NCI-H748 (cell line): ENCODE data around the gene ACAA2.

ENCODE experiments used
- DNase-seq: peaks from one replicate; lab custom pipeline; 2025; ENCODE audit not compliant: unreplicated experiment; lab: John Stamatoyannopoulos, UW

Gene ACAA2

GRCh38 chr18:49768051-49768391 lies 45.3 kb downstream of the ACAA2 start:
- peak; percentile 50 for DNase-seq

- DNase-seq = no peak
These were observed 46.0 kb downstream of the ACAA2 start for GRCh38 chr18:49767111-49768050.

GRCh38 chr18:49766646-49767045 lies 46.7 kb downstream of the ACAA2 start:
- no peak for DNase-seq

- DNase-seq = no peak
These were observed 49.3 kb downstream of the ACAA2 start for GRCh38 chr18:49764032-49764431.

GRCh38 chr18:49763590-49763989 lies 49.7 kb downstream of the ACAA2 start:
- DNase-seq = no peak

- no peak for DNase-seq
These were observed 50.9 kb downstream of the ACAA2 start for GRCh38 chr18:49762191-49763077.

GRCh38 chr18:49761771-49762170 lies 51.6 kb downstream of the ACAA2 start:
- DNase-seq = no peak

GRCh38 chr18:49758263-49758610 lies 55.1 kb downstream of the ACAA2 start:
- DNase-seq = no peak

- no peak for DNase-seq
These were observed 55.6 kb downstream of the ACAA2 start for GRCh38 chr18:49757513-49758262.

GRCh38 chr18:49756671-49757362 lies 56.5 kb downstream of the ACAA2 start:
- no peak for DNase-seq

GRCh38 chr18:49756135-49756534 lies 57.2 kb downstream of the ACAA2 start:
- no peak for DNase-seq

- DNase-seq = no peak
These were observed 57.8 kb downstream of the ACAA2 start for GRCh38 chr18:49755489-49755888.

GRCh38 chr18:49754866-49755265 lies 58.5 kb downstream of the ACAA2 start:
- DNase-seq = no peak

- no peak for DNase-seq
These were observed 59.7 kb downstream of the ACAA2 start for GRCh38 chr18:49753643-49754042.

GRCh38 chr18:49752095-49752457 lies 61.3 kb downstream of the ACAA2 start:
- no peak for DNase-seq

- DNase-seq = peak; percentile 84
These were observed 61.8 kb downstream of the ACAA2 start for GRCh38 chr18:49751427-49752094.

GRCh38 chr18:49749563-49749962 lies 63.8 kb downstream of the ACAA2 start:
- DNase-seq = no peak

GRCh38 chr18:49747876-49748275 lies 65.5 kb downstream of the ACAA2 start:
- no peak for DNase-seq

- no peak for DNase-seq
These were observed 68.0 kb downstream of the ACAA2 start for GRCh38 chr18:49745045-49746014.
